Breast epithelium (tissue), 3 donors: Measurements from ENCODE around the gene BABAM2.

ENCODE experiments used
- POLR2A ChIP-seq: fragments of 450-650 bp; IDR thresholded peaks from one replicate; pipeline ENCODE4 v1.6.1; 2016; ENCODE audit warnings: antibody characterized with exemption, mild to moderate bottlenecking, moderate library complexity
- POLR2AphosphoS5 ChIP-seq, 3 donors: sonication (generic); formaldehyde crosslinking; IDR thresholded peaks; one replicate each; pipeline ENCODE4 v1.6.1; 2017; ENCODE audit warnings: antibody characterized with exemption in 3 of 3
- TF ChIP-seq, protein P1 (sequence below), 3 donors: fragments of 450-650 bp; IDR thresholded peaks; one replicate each; pipeline ENCODE4 v1.5.1; 2016 to 2017; ENCODE audit warnings: antibody characterized with exemption in 3 of 3, mild to moderate bottlenecking in 3 of 3, moderate library complexity in 3 of 3

DNA sequence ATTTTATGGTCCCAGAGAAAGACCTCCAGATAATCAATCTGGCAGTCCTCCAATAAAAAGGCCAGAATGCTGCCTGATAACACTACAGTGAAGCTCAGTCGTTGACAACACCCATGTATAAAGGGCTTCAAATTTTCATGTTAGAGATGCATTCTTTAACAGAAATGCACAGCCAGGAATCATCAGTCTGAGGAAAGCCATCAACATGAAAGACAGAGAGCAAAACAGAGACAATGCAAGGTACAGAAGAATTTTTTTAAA lies 13.8 kb downstream of the BABAM2 start:
- TF ChIP-seq, protein P1, sequence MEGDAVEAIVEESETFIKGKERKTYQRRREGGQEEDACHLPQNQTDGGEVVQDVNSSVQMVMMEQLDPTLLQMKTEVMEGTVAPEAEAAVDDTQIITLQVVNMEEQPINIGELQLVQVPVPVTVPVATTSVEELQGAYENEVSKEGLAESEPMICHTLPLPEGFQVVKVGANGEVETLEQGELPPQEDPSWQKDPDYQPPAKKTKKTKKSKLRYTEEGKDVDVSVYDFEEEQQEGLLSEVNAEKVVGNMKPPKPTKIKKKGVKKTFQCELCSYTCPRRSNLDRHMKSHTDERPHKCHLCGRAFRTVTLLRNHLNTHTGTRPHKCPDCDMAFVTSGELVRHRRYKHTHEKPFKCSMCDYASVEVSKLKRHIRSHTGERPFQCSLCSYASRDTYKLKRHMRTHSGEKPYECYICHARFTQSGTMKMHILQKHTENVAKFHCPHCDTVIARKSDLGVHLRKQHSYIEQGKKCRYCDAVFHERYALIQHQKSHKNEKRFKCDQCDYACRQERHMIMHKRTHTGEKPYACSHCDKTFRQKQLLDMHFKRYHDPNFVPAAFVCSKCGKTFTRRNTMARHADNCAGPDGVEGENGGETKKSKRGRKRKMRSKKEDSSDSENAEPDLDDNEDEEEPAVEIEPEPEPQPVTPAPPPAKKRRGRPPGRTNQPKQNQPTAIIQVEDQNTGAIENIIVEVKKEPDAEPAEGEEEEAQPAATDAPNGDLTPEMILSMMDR (IDR thresholded peaks at IDR 0.05) = no peak
- TF ChIP-seq POLR2A = no peak
- no peak for TF ChIP-seq POLR2AphosphoS5 (IDR thresholded peaks at IDR 0.05)
